Fibroblast of skin of left quadriceps (primary cell): ENCODE results near the gene LRRC4C.
A peak's percentile ranks its signal among the peaks of the same experiment; 100 is the strongest.

ENCODE experiments used
- DNase-seq, 2 experiments: peaks; one replicate each; pipeline ENCODE4 v3.0.0-alpha.2; 2013; ENCODE audit warnings: low read depth in 2 of 2

The LRRC4C gene

GRCh38 chr11:41459465-41460401, at the start of gene LRRC4C:
Gene LRRC4C, minus strand, starts transcription at chr11:41459652.
- no peak for DNase-seq

GRCh38 chr11:41508121-41508520, 48.7 kb upstream of the LRRC4C start:
- DNase-seq = no peak

DNA sequence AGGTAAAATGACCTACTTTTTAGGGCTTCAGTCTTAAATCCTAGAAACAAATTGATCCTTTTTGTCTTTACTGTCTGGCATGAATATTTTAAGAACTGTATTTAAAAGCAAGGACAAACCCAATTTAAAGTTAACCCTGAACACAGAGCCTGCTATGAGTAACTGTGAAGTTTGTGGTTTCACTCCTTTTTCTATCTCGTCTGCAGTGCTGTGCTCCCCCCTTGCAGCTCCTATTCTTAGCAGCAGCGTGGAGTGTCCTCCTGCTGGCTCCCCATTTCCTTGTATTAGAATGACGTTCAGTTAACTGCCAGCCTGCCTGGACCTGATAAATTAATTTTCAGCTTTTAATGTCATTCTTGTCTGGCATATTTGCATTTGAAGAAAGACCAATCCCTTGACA, 40.0 kb upstream of the LRRC4C start:
- DNase-seq = no peak

GRCh38 chr11:41498726-41499125, 39.3 kb upstream of the LRRC4C start:
- DNase-seq = no peak

- no peak for DNase-seq
Observed at GRCh38 chr11:41497974-41498373, 38.5 kb upstream of the LRRC4C start.

- no peak for DNase-seq
Observed at GRCh38 chr11:41494716-41495115, 35.3 kb upstream of the LRRC4C start.

DNA sequence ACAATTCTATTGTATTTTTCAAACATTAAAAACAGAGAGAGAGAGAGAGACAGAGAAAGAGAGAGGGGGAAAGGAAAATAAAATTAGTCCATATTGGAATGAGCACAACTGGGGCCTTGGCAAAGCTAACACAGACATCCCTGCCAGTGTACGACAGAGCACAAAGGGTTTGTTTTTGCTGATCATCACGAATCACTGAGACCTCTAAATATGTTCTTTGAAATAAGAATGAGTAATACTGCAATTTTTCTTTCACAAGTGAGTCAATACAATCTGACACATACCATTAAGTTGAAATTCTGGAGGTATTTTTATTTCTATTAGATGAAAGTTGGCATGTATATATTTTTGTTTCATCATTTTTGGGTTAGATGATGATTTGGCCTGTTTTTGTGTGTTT, 27.0 kb upstream of the LRRC4C start:
- DNase-seq = peak; percentile 15 to 21

- DNase-seq = no peak
Observed at GRCh38 chr11:41483956-41484355, 24.5 kb upstream of the LRRC4C start.

GRCh38 chr11:41479179-41479578, 19.7 kb upstream of the LRRC4C start:
- no peak for DNase-seq

- no peak for DNase-seq
Observed at GRCh38 chr11:41461057-41461681, 1.7 kb upstream of the LRRC4C start.

- DNase-seq = no peak
Observed at GRCh38 chr11:41458641-41459040, 811 bp downstream of the LRRC4C start.

DNA sequence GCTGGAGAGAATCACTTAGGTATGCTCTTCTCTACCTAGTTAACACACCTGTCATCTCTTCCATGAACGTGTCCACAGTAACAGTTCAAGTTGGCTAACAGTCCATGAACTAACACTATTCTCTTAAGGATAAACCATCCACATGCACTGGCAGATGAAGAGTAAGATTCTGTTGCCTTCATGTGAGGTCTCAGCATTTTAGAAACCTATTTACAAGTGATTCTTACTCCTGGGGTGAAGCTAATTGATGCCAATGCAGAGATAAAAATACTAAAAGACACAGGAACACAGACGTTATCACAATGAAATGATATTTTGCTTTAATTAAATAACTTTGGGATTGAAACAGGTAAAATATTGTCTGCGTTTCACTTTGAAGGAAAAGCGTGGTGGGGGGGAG, 1.3 kb downstream of the LRRC4C start:
- DNase-seq = no peak

DNA sequence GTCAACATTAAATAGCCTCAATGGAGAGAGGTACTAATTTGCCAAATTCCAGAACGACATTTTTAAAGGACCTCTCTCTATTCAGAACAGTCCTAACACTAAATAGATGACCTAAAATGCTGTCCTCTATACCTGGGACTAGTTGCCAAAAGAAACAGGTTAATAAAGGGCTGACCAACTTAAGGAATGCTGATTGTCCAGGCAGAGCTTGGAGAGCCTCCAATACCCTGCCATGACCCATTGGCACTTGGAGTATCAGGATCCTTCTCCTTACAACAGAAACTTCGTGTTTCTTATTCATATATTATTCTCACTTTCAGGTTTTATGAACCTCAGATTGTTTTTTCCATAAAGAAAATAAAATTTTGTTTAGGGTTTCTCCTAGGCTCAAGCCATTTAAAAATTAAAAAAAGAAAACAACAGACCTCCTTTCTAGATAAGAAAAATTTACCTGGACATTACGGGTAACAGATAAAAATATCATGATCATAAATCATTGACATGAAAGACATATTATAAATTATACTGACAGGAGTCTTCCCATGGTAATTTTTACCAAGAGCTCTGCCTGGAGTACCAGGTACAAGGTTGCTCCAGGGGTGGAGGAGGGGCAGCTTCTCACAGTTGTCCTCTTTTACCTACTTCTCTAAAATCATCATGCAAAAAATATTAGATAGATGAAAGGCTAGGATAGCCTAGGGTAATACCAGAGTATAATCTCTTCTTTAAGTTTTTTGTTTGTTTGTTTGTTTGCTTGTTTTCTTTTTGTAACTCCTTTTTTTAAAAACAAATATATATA, 2.0 kb downstream of the LRRC4C start:
- no peak for DNase-seq

- DNase-seq = no peak
Observed at GRCh38 chr11:41456269-41456668, 3.2 kb downstream of the LRRC4C start.

GRCh38 chr11:41451011-41451410, 8.4 kb downstream of the LRRC4C start:
- no peak for DNase-seq

DNA sequence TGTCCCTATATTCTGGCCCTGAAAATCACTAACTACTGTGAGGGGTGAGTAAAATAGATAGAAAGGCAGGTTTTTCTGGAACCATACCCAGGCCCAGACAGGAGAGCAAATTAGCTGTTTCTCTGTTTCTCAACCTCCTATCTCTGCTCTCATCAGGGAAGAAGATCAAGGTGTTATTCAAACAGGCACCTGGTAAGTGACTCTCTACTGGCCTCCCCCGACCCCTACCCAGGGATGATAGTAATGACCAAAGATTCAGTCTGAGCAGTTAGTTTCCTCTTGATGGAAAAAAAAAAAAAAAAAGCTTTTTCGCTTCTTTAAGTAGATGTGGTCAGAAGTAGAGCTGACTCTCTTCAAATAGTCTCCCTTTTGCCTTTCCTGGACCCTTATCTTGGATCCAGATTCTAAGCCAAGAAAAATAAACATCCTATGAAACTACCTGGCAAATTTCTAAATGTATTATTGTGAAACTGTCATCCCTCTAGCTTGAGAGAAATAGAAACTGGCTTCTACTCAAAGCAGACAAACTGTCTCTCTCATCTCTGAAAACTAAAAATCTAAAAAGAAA, 9.9 kb downstream of the LRRC4C start:
- no peak for DNase-seq

- peak; percentile 66 to 67 for DNase-seq
Observed at GRCh38 chr11:41446566-41446965, 12.9 kb downstream of the LRRC4C start.

DNA sequence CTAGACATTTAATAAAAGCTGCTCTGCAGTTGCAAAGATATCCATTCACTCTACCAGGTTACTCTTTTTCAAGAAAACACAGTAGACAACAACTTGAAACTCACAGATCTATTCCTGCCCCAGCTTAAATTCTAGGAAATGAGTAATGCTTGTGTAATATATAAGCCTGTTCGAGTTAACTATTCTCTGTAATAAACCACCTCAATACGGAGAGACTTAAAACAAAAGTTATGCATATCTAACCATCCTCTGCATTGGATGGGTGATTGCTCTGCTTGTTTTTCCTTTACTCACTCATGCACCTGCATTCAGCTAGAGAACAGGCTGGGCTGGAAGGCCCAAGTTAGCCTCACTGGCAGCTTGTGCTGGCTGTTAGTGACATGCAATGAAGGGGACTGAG, 13.3 kb downstream of the LRRC4C start:
- DNase-seq = peak; percentile 19 to 24

DNA sequence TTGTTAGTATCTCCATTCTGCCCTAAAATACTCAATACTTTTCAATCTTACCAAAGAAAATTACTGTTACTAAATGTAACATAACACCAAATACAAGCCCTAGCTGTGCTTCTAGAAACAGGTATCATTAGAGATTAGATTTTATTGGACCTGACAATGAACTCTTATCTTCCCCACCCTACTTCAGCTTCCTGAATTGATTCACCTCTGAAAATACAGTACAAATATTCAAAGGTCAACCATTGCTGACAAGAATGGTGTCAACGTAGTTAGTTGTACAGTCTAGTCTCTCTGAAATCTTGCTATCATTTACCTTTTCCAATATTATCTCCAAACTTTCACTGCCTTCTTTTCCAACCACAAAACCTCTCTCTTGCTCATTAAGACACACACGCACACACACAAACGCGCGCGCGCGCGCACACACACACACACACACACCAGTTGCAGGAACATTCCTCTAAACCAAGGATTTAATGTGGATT, 22.4 kb downstream of the LRRC4C start:
- DNase-seq = no peak

GRCh38 chr11:41435531-41435930, 23.9 kb downstream of the LRRC4C start:
- no peak for DNase-seq

DNA sequence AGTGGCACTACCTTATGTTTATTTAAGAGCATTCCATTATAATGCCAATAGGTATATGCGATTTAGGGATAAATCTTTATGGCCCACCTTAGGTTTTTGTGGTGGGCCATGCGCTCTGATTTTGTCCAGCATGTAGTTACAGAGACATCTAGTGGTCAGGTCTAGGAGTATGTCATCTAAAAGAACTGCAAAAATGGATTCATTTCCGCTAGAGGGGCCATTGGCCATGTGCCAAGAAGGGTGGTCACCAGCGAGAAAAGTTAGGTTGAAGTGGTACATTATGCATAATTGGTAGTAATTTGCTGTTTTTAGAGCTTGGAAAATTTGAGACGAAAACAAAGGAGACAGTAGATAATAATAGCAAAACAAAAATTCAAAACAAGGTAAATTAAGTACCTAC, 27.7 kb downstream of the LRRC4C start:
- DNase-seq = no peak

- DNase-seq = no peak
Observed at GRCh38 chr11:41419901-41420300, 39.6 kb downstream of the LRRC4C start.
